Activated naive CD4-positive, alpha-beta T cell treated with anti-CD3 and anti-CD28 coated beads, Interleukin-2, amount 50 U/mL, for 72 hours (primary cell): ENCODE data around the gene TRIM69. TPM values are rescaled to one million over a fixed set of nuclear protein-coding genes. Genes with fewer than 3 reads are reported as not detected.
"Not testable (repeated sequence)": the region's sequence is repeated elsewhere in the genome, so short reads cannot be mapped to it uniquely, and the experiment has no call there.

ENCODE experiments used
- ATAC-seq, 2 donors: fragments of 150-1000 bp; cut with Tn5 transposase; 2 replicates each; pipeline ENCODE4 v1.10.0; 2021; ENCODE audit warnings: mild to moderate bottlenecking in 2 of 2, moderate library complexity in 2 of 2
- DNase-seq, 2 donors: peaks; one replicate each; pipeline ENCODE4 v3.0.0; 2021 to 2022; ENCODE audit warnings: low spot score in 2 of 2
- H3K27ac Mint-ChIP-seq, 2 donors: one replicate each; pipeline ENCODE4 v1.8.0; 2022; ENCODE audit warnings: mild to moderate bottlenecking in 2 of 2, mixed read lengths in 2 of 2
- H3K36me3 Mint-ChIP-seq, 2 donors: one replicate each; pipeline ENCODE4 v1.8.0; 2022; ENCODE audit warnings: mixed read lengths in 2 of 2
- H3K9me3 Mint-ChIP-seq, 2 donors: one replicate each; pipeline ENCODE4 v1.8.0; 2022; ENCODE audit warnings: mixed read lengths in 2 of 2
- total RNA-seq, 2 donors: library from RNA; stranded (reverse); gene quantifications; one replicate each; pipeline ENCODE4 v1.2.3, GENCODE V29; 2022

Gene TRIM69
- total RNA-seq = 10 to 100 TPM; 60.8 to 68.8 TPM

- peaks cover 13 to 16% of the 10 kb centered on the region in 2 donors for H3K36me3 Mint-ChIP-seq
- no peaks in the 10 kb centered on the region for H3K9me3 Mint-ChIP-seq
- no peak for DNase-seq
- peak within 1 kb of the TSS; percentile 90 to 98 for H3K27ac Mint-ChIP-seq
- ATAC-seq = peak; percentile 41 to 54
These were observed at the start of gene TRIM69 for GRCh38 chr15:44736181-44736765. Gene TRIM69, plus strand, starts transcription at chr15:44736528. Its CDS starts 177 bp downstream, at chr15:44736705.

DNA sequence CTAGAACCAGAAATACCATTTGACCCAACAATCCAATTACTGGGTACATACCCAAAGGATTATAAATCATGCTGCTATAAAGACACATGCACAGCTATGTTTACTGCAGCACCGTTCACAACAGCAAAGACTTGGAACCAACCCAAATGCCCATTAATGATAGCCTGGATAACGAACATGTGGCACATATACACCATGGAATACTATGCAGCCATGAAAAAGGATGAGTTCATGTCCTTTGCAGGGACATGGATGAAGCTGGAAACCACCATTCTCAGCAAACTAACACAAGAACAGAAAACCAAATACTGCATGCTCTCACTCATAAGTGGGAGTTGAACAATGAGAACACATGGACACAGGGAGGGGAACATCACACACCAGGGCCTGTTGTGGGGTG lies 47.0 kb upstream of the TRIM69 start:
- DNase-seq, ATAC-seq: not testable (repeated sequence)
- peaks cover 28 to 41% of the 10 kb centered on the region in 2 donors for H3K36me3 Mint-ChIP-seq
- H3K9me3 Mint-ChIP-seq = peaks cover 19% of the 10 kb centered on the region in 2 donors
- H3K27ac Mint-ChIP-seq = peak overlapping the region in 1 of 2 donors; percentile 58

DNA sequence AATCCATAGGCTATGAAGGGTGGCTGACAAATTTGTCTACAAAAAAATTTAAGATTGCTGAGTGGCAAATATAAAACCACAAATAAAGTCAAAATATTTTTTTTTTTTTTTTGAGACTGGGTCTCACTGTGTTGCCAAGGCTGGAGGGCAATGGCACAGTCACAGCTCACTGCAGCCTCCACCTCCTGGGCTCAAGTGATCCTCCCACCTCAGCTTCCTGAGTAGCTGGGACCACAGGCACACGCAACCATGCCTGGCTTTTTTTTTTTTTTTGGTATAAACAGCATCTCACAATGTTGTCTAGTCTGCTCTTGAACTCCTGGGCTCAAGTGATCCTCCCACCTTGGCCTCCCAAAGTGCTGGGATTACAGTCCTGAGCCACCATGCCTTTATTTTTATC lies 46.1 kb upstream of the TRIM69 start:
- not testable (repeated sequence) for H3K27ac Mint-ChIP-seq, DNase-seq
- ATAC-seq = peak in 1 of 2 donors; percentile 33
- Mint-ChIP-seq H3K36me3 (peaks cover 24 to 37% of the 10 kb centered on the region in 2 donors), H3K9me3 (peaks cover 15 to 19% of the 10 kb centered on the region in 2 donors)

GRCh38 chr15:44692659-44693058 lies 43.7 kb upstream of the TRIM69 start:
- ATAC-seq (no peak), DNase-seq (no peak)
- Mint-ChIP-seq H3K36me3 (peaks cover 8 to 17% of the 10 kb centered on the region in 2 donors), H3K27ac (no peak overlapping the region), H3K9me3 (peaks cover 2 to 6% of the 10 kb centered on the region in 2 donors)

GRCh38 chr15:44694416-44694815 lies 41.9 kb upstream of the TRIM69 start:
- Mint-ChIP-seq H3K9me3 (peaks cover 5 to 8% of the 10 kb centered on the region in 2 donors), H3K27ac (peak overlapping the region; percentile 39 to 53), H3K36me3 (peaks cover 2 to 4% of the 10 kb centered on the region in 2 donors)
- no peak for ATAC-seq
- DNase-seq = no peak

GRCh38 chr15:44695294-44695693 lies 41.0 kb upstream of the TRIM69 start:
- Mint-ChIP-seq H3K36me3 (peaks cover 5 to 8% of the 10 kb centered on the region in 2 donors), H3K9me3 (peaks cover 8 to 10% of the 10 kb centered on the region in 2 donors)
- ATAC-seq = no peak

DNA sequence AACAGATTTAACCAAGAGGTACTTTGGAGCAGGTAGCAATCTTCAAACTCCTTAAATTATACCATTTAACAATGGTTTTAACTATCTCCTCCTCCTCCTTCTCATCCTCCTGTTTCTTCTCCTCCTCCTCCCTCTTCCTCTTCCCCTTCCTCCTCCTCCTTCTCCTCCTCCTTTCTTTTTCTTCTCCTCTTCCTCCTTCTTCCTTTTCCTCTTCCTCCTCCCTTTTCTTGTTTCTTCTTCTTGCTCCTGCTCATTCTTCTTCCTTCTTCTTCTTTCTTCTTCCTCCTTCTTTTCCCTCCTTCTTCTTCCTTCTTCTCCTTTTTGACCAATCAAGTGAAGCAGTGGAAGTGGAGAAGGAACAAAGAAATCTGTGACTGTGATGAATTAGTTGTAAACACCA lies 39.3 kb upstream of the TRIM69 start:
- Mint-ChIP-seq H3K36me3 (peaks cover 14 to 16% of the 10 kb centered on the region in 2 donors), H3K9me3 (peaks cover 9 to 16% of the 10 kb centered on the region in 2 donors), H3K27ac (peak overlapping the region in 1 of 2 donors; percentile 34)
- DNase-seq (no peak), ATAC-seq (no peak)

More at GRCh38 chr15:44695294-44695693, 41.0 kb upstream of the TRIM69 start:
- no peak for DNase-seq
- H3K27ac Mint-ChIP-seq = peak overlapping the region in 1 of 2 donors; percentile 41

DNA sequence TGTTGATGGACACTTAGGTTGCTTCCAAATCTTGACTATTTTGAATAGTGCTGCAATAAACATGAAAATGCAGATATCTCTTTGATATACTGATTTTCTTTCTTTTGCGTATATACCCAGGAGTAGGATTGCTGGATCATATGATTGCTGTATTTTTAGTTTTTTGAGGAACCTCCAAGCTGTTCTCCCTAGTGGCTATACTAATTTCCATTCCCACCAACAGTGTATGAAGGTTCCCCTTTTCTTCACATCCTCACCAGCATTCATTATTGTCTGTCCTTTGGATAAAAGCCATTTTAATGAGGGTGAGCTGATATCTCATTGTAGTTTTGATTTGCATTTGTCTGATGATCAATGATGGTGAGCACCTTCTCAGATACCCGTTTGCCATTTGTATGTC lies 37.7 kb upstream of the TRIM69 start:
- no peak for ATAC-seq
- Mint-ChIP-seq H3K36me3 (peaks cover 20 to 29% of the 10 kb centered on the region in 2 donors), H3K27ac (no peak overlapping the region), H3K9me3 (peaks cover 14 to 27% of the 10 kb centered on the region in 2 donors)
- no peak for DNase-seq

GRCh38 chr15:44700676-44701075 lies 35.7 kb upstream of the TRIM69 start:
- ATAC-seq = peak; percentile 54 to 97
- peaks cover 18 to 30% of the 10 kb centered on the region in 2 donors for H3K9me3 Mint-ChIP-seq
- peaks cover 28 to 42% of the 10 kb centered on the region in 2 donors for H3K36me3 Mint-ChIP-seq

GRCh38 chr15:44705986-44706385 lies 30.3 kb upstream of the TRIM69 start:
- Mint-ChIP-seq H3K36me3 (peaks cover 30 to 55% of the 10 kb centered on the region in 2 donors), H3K27ac (no peak overlapping the region), H3K9me3 (peaks cover 13 to 15% of the 10 kb centered on the region in 2 donors)
- ATAC-seq (no peak), DNase-seq (no peak)

More at GRCh38 chr15:44700676-44701075, 35.7 kb upstream of the TRIM69 start:
- H3K27ac Mint-ChIP-seq = peak overlapping the region; percentile 4 to 7
- DNase-seq = not testable (repeated sequence)

DNA sequence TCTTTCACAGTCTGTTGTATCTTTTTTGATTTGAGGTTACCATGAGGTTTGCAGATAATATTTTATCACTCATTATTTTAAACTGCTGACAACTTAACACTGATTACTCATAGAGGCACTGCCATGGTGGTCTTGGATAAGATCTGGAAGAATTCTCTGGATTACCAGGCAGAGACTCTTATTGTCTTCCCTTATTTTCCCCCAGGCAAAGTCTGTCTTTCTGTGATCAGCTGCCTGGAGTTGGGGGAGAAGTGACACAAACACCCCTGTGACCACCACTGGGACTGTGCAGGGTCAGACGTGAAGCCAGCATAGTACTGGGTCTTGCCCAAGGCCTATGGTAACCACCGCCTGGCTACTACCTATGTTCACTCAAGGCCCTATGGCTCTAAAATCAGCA lies 29.9 kb upstream of the TRIM69 start:
- no peak for ATAC-seq
- Mint-ChIP-seq H3K27ac (no peak overlapping the region), H3K36me3 (peaks cover 33 to 57% of the 10 kb centered on the region in 2 donors), H3K9me3 (peaks cover 13 to 15% of the 10 kb centered on the region in 2 donors)
- no peak for DNase-seq

- Mint-ChIP-seq H3K36me3 (peaks cover 39 to 63% of the 10 kb centered on the region in 2 donors), H3K27ac (no peak overlapping the region), H3K9me3 (peaks cover 12 to 14% of the 10 kb centered on the region in 2 donors)
- DNase-seq = no peak
- no peak for ATAC-seq
These were observed 29.2 kb upstream of the TRIM69 start for GRCh38 chr15:44706946-44707636.

GRCh38 chr15:44710236-44711095 lies 25.9 kb upstream of the TRIM69 start:
- H3K36me3 Mint-ChIP-seq = peaks cover 58 to 71% of the 10 kb centered on the region in 2 donors
- DNase-seq (peak in 1 of 2 donors; percentile 48), ATAC-seq (peak in 1 of 2 donors; percentile 16)
- peak overlapping the region; percentile 100 for H3K27ac Mint-ChIP-seq
- no peaks in the 10 kb centered on the region for H3K9me3 Mint-ChIP-seq

- ATAC-seq (peak; percentile 86 to 90), DNase-seq (peak; percentile 96)
- Mint-ChIP-seq H3K9me3 (no peaks in the 10 kb centered on the region), H3K36me3 (peaks cover 65 to 79% of the 10 kb centered on the region in 2 donors), H3K27ac (peak within 1 kb of the TSS; percentile 100)
These were observed 25.1 kb upstream of the TRIM69 start, which contains the start of the genes B2M and PATL2 for GRCh38 chr15:44711096-44711742. Gene B2M, plus strand, starts transcription at chr15:44711517. Its CDS starts 30 bp downstream, at chr15:44711547. Gene PATL2, minus strand, starts transcription at chr15:44711323. Its CDS starts 34,833 bp downstream, at chr15:44676490.

GRCh38 chr15:44711743-44712345 lies 24.5 kb upstream of the TRIM69 start:
- Mint-ChIP-seq H3K36me3 (peaks cover 72 to 85% of the 10 kb centered on the region in 2 donors), H3K9me3 (no peaks in the 10 kb centered on the region), H3K27ac (peak overlapping the region; percentile 100)
- ATAC-seq (peak; percentile 34 to 36), DNase-seq (peak; percentile 69 to 74)
